Sigmoid colon (tissue), 4 donors: ENCODE measurements around the gene CDA.

ENCODE experiments used
- CTCF ChIP-seq, 4 experiments: fragments of 450-650 bp in 3 of 4; fragments of 200-600 bp in 1 of 4; IDR thresholded peaks; one replicate each; pipeline ENCODE4 v1.5.1; 2016 to 2019; ENCODE audit warnings: antibody characterized with exemption in 4 of 4, mild to moderate bottlenecking in 3 of 4, moderate library complexity in 2 of 4
- POLR2A ChIP-seq, 2 donors: fragments of 450-650 bp; IDR thresholded peaks; one replicate each; pipeline ENCODE4 v1.6.1; 2016; ENCODE audit warnings: antibody characterized with exemption in 2 of 2, mild to moderate bottlenecking in 2 of 2, moderate library complexity in 2 of 2
- POLR2AphosphoS5 ChIP-seq, 4 donors: sonication (generic); formaldehyde crosslinking; IDR thresholded peaks; one replicate each; pipeline ENCODE4 v1.6.1; 2017; ENCODE audit warnings: antibody characterized with exemption in 4 of 4

GRCh38 chr1:20643080-20643479, 54.2 kb downstream of the CDA start:
- no peak for TF ChIP-seq POLR2A (IDR thresholded peaks at IDR 0.05)
- no peak for TF ChIP-seq CTCF (IDR thresholded peaks at IDR 0.05)
- no peak for TF ChIP-seq POLR2AphosphoS5 (IDR thresholded peaks at IDR 0.05)
